Stomach (tissue), 9 donors: ENCODE results near the gene PALLD. TPM values are rescaled to one million over a fixed set of nuclear protein-coding genes. Genes with fewer than 3 reads are reported as not detected.

Source experiments
- DNase-seq, 2 donors: peaks; one replicate each; pipeline versions ENCODE4 v3.0.0 to v3.0.0-alpha.2; 2013 to 2019
- H3K27ac ChIP-seq, 5 donors: fragments of 200-600 bp in 4 of 5; sonication (generic) in 4 of 5; one replicate each; pipeline ENCODE4 v1.5.1; 2013 to 2019; ENCODE audit warnings: mild to moderate bottlenecking in 1 of 5, moderate library complexity in 1 of 5
- H3K27me3 ChIP-seq, 3 donors: fragments of 200-600 bp; sonication (generic); one replicate each; pipeline ENCODE4 v1.5.1; 2017 to 2019; ENCODE audit warnings: mixed run types in 1 of 3
- H3K36me3 ChIP-seq, 4 donors: fragments of 200-600 bp; sonication (generic); 1 replicate in 3 of 4; 2 replicates in 1 of 4; pipeline ENCODE4 v1.5.1; 2016 to 2019
- H3K4me1 ChIP-seq, 4 donors: fragments of 200-600 bp; sonication (generic); one replicate each; pipeline ENCODE4 v1.5.1; 2016 to 2019
- H3K4me3 ChIP-seq, 4 donors: fragments of 200-600 bp; sonication (generic) in 3 of 4; one replicate each; pipeline ENCODE4 v1.5.1; 2016 to 2019; ENCODE audit warnings: mild to moderate bottlenecking in 1 of 4
- H3K9me3 ChIP-seq, 4 donors: fragments of 200-600 bp; sonication (generic); one replicate each; pipeline ENCODE4 v1.5.1; 2016 to 2019
- CTCF ChIP-seq, 7 experiments: fragments of 450-650 bp in 4 of 7; fragments of 200-600 bp in 3 of 7; sonication (generic) in 3 of 7; IDR thresholded peaks; one replicate each; pipeline ENCODE4 v1.5.1; 2016 to 2019; ENCODE audit warnings: antibody characterized with exemption in 7 of 7, control low read depth in 2 of 7, mild to moderate bottlenecking in 1 of 7
- EP300 ChIP-seq: sonication (generic); formaldehyde crosslinking; IDR thresholded peaks from one replicate; pipeline ENCODE4 v1.6.1; 2017; ENCODE audit warnings: antibody characterized with exemption
- POLR2A ChIP-seq, 4 donors: fragments of 450-650 bp; IDR thresholded peaks; one replicate each; pipeline ENCODE4 v1.6.1; 2016; ENCODE audit warnings: antibody characterized with exemption in 4 of 4, control low read depth in 2 of 4, mild to moderate bottlenecking in 1 of 4, moderate library complexity in 1 of 4
- POLR2AphosphoS5 ChIP-seq, 3 donors: sonication (generic); formaldehyde crosslinking; IDR thresholded peaks; one replicate each; pipeline ENCODE4 v1.6.1; 2016; ENCODE audit warnings: antibody characterized with exemption in 3 of 3
- WGBS, 5 donors: extraction: QIAGEN DNeasy Blood & Tissue Kit in 3 of 5; methylation state at CpG; one replicate each; pipeline versions ENCODE4 v1.1.5 to v1.1.7; 2013 to 2018; 5-methylcytosine and 5-hydroxymethylcytosine counted together
- intact Hi-C: fragments of 100-400 bp; cut with DNase I; formaldehyde crosslinking; loops from one replicate; pipeline ENCODE4 v1.15.1; 2023; ENCODE audit warnings: low total_unique reads
- polyA plus RNA-seq, 3 donors: library from polyadenylated mRNA; stranded (reverse); fragments of 200-250 nt; gene quantifications; one replicate each; pipeline ENCODE4 v1.2.3, GENCODE V29; 2013
- total RNA-seq, 5 donors: library from RNA; depleted of rRNA; stranded (reverse); fragments of >200 nt; gene quantifications; one replicate each; pipeline versions ENCODE4 v1.1.0 to v1.2.3, GENCODE V29; 2014 to 2016
- donor health status: healthy with polysubstance abuse.
- donor health status: Bipolar disorder and iron deficiency.
- donor health status: healthy.

PALLD gene
- total and polyA plus RNA-seq, 8 donors, result 75.9 to 984 (median 206) TPM

GRCh38 chr4:168876106-168876505, 379.3 kb downstream of the PALLD start:
- intact Hi-C loops, result no loop called here
- WGBS, 5 donors, result 63 to 86% (median 78%) methylated on average over 1 of the region's 1 CpG
- Histone ChIP-seq H3K27ac (peak overlapping the region in 2 of 5 donors; percentile 13 to 87), H3K27me3 (peaks cover 0 to 9% (median 0%) of the 10 kb centered on the region in 3 donors), H3K4me3 (no peak overlapping the region), H3K4me1 (peaks cover 11 to 85% (median 44%) of the 10 kb centered on the region in 4 donors), H3K36me3 (peaks cover 0 to 13% (median 5%) of the 10 kb centered on the region in 4 donors), H3K9me3 (no peaks in the 10 kb centered on the region)
- no peak for DNase-seq
- TF ChIP-seq POLR2AphosphoS5 (IDR thresholded peaks at IDR 0.05) (no peak), POLR2A (IDR thresholded peaks at IDR 0.05) (no peak), EP300 (no peak), CTCF (IDR thresholded peaks at IDR 0.05) (no peak)

DNA sequence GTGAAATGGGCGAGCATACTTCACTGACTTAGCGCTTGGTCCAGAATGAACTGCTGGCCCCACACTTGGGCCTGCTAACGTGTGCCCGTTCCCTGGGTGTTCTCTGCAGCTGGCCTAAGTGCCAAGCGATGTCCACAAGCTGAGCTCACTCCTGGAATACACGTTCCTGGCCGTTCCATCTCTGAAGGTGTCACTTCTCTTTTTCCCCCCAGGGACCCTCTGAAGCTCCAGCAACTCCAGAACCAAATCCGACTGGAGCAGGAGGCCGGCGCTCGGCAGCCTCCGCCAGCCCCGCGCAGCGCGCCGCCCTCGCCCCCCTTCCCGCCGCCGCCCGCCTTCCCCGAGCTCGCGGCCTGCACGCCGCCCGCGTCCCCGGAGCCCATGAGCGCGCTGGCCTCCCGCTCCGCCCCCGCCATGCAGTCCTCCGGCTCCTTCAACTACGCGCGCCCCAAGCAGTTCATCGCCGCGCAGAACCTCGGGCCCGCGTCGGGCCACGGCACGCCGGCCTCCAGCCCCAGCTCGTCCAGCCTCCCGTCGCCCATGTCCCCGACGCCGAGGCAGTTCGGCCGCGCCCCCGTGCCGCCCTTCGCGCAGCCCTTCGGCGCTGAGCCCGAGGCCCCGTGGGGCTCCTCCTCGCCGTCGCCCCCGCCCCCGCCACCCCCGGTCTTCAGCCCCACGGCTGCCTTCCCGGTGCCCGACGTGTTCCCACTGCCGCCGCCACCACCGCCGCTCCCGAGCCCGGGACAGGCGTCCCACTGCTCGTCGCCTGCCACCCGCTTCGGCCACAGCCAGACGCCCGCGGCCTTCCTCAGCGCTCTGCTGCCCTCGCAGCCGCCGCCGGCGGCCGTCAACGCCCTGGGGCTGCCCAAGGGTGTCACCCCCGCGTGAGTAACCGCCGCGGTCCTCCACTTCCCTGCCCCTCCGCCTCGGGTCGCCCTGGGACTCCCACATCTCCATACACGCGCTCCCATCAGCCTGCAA, 380.9 kb downstream of the PALLD start:
- intact Hi-C loops, result no loop called here
- peaks cover 0 to 20% (median 16%) of the 10 kb centered on the region in 4 donors for H3K36me3 ChIP-seq
- peaks cover 0 to 9% (median 0%) of the 10 kb centered on the region in 3 donors for H3K27me3 ChIP-seq
- peaks cover 15 to 80% (median 46%) of the 10 kb centered on the region in 4 donors for H3K4me1 ChIP-seq
- no peaks in the 10 kb centered on the region for H3K9me3 ChIP-seq
- WGBS, 5 donors, result 33 to 37% (median 33%) methylated on average over 68 to 108 of the region's 108 CpGs
- H3K27ac ChIP-seq, result peak overlapping the region; percentile 32 to 87 (median 80)
- peak overlapping the region; percentile 44 to 58 (median 50) for H3K4me3 ChIP-seq
- TF ChIP-seq CTCF (IDR thresholded peaks at IDR 0.05), result no peak
- no peak for TF ChIP-seq EP300
- no peak for TF ChIP-seq POLR2AphosphoS5 (IDR thresholded peaks at IDR 0.05)
- no peak for TF ChIP-seq POLR2A (IDR thresholded peaks at IDR 0.05)
- DNase-seq, result peak in 1 of 2 donors; percentile 83

DNA sequence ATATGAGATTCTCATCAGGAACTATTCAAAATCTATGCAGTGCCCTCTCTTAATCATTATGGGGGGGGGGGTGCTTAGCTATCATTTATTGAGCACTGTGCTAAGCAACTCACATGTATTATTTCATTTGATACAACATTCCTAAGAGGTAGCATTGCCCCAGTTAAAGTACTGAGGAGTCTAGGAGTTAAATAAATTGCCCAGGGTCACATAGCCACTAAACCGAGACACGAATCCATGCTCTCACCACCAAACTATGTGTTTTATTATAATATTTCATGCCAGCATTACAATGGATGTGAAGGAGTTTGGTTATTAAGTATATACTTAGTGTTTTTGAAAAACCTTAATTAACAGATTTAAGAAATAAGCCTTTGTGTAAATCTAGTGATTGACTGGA, 381.8 kb downstream of the PALLD start:
- peaks cover 0 to 21% (median 17%) of the 10 kb centered on the region in 4 donors for H3K36me3 ChIP-seq
- H3K9me3 ChIP-seq, result no peaks in the 10 kb centered on the region
- peaks cover 15 to 82% (median 47%) of the 10 kb centered on the region in 4 donors for H3K4me1 ChIP-seq
- TF ChIP-seq POLR2AphosphoS5 (IDR thresholded peaks at IDR 0.05), result no peak
- TF ChIP-seq CTCF (IDR thresholded peaks at IDR 0.05), result no peak
- no peak for TF ChIP-seq EP300
- TF ChIP-seq POLR2A (IDR thresholded peaks at IDR 0.05), result no peak
- peaks cover 0 to 9% (median 0%) of the 10 kb centered on the region in 3 donors for H3K27me3 ChIP-seq
- no peak for DNase-seq
- intact Hi-C loops, result no loop called here
- peak overlapping the region in 3 of 4 donors; percentile 44 to 58 (median 51) for H3K4me3 ChIP-seq
- peak overlapping the region in 4 of 5 donors; percentile 72 to 87 (median 81) for H3K27ac ChIP-seq
- WGBS, 5 donors, result 57 to 85% (median 79%) methylated on average over 2 of the region's 2 CpGs

GRCh38 chr4:168879188-168879587, 382.3 kb downstream of the PALLD start:
- Histone ChIP-seq H3K36me3 (peaks cover 0 to 24% (median 17%) of the 10 kb centered on the region in 4 donors), H3K4me1 (peaks cover 15 to 81% (median 48%) of the 10 kb centered on the region in 4 donors), H3K27ac (peak overlapping the region in 4 of 5 donors; percentile 72 to 87 (median 81)), H3K27me3 (peaks cover 0 to 9% (median 0%) of the 10 kb centered on the region in 3 donors), H3K9me3 (no peaks in the 10 kb centered on the region), H3K4me3 (no peak overlapping the region)
- DNase-seq, result no peak
- TF ChIP-seq CTCF (IDR thresholded peaks at IDR 0.05), result no peak
- no peak for TF ChIP-seq POLR2A (IDR thresholded peaks at IDR 0.05)
- no peak for TF ChIP-seq POLR2AphosphoS5 (IDR thresholded peaks at IDR 0.05)
- TF ChIP-seq EP300, result no peak
- intact Hi-C loops, result no loop called here
